ENCODE measurements around the gene CAPN14.

DNA sequence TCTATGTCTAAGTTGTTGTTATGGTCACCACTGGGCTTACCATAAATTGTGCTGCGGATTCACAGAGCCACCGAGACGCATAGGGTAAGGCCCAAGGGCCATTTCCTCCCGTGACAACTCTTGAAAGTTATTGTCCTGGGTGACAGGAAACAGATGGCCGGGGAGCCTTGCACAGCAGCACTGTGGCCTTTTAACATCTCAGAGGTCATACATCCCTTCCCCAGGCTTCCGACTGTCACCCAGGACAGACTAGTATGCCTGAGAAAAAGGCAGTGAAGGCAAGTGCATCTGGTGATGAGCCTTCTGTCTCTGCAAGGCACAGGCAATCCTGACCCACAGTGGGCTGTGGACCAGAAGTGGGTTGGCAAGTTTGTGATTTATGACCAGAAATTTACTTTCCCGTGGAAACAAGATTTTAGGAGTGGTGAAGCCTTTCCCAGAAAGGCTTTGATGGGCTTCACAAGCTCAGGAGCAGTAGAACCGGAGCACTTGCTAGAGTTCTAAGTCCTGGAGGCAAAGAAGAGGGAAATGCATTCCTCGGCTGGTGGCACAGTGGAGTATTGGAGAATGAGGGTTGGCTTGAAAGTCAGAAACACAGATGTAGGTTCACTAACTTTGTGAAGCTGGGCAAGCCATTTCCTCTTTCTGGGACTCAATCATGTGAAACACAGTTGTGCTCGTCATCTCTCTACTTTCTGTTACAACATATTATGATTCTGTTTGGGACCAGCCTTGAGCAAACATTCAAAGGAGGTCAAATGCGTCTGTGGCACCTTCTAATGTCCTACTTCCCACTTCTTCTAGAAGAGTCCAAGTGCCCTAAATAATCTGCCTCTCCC is 2.0 kb upstream of the CAPN14 start:
- TF ChIP-seq ARNT (IDR thresholded peaks at IDR 0.05) = no peak
- no peak for TF ChIP-seq FOXM1 (IDR thresholded peaks at IDR 0.05; ENCODE audit: borderline replicate concordance)
- no peak for TF ChIP-seq ELF4 (IDR thresholded peaks at IDR 0.05)
- no peak for TF ChIP-seq BHLHE40 (IDR thresholded peaks at IDR 0.05; ENCODE audit: borderline replicate concordance)
- TF ChIP-seq SP1 (IDR thresholded peaks at IDR 0.05) = no peak
